IPS DF 19.7 (cell line): ENCODE results near the gene AGXT.

ENCODE experiments used
- DNase-seq: peaks from one replicate; pipeline ENCODE4 v3.0.0-alpha.2; 2013; ENCODE audit warnings: low read depth, low spot score

The AGXT gene

GRCh38 chr2:240868286-240869108, at the start of gene AGXT:
AGXT (plus strand) TSS chr2:240868824; CDS start chr2:240868866, 42 bp downstream.
- no peak for DNase-seq

GRCh38 chr2:240819126-240819857, 49.3 kb upstream of the AGXT start:
- DNase-seq, result no peak

GRCh38 chr2:240819858-240820606, 48.6 kb upstream of the AGXT start, which contains the start of gene KIF1A:
KIF1A (minus strand) TSS chr2:240820219; CDS start chr2:240797752, 22,467 bp downstream.
- no peak for DNase-seq

GRCh38 chr2:240820607-240821428, 47.8 kb upstream of the AGXT start:
- no peak for DNase-seq

GRCh38 chr2:240821429-240821778, 47.2 kb upstream of the AGXT start:
- no peak for DNase-seq

GRCh38 chr2:240822280-240822847, 46.3 kb upstream of the AGXT start:
- DNase-seq, result no peak

GRCh38 chr2:240823449-240824336, 44.9 kb upstream of the AGXT start:
- no peak for DNase-seq

- DNase-seq, result no peak
Observed at GRCh38 chr2:240825476-240825875, 43.1 kb upstream of the AGXT start.

- DNase-seq, result no peak
Observed at GRCh38 chr2:240831594-240832204, 36.9 kb upstream of the AGXT start.

- DNase-seq, result peak; percentile 45
Observed at GRCh38 chr2:240832205-240832727, 36.4 kb upstream of the AGXT start.

GRCh38 chr2:240832921-240833494, 35.6 kb upstream of the AGXT start:
- no peak for DNase-seq

GRCh38 chr2:240833724-240834285, 34.8 kb upstream of the AGXT start:
- no peak for DNase-seq

GRCh38 chr2:240834377-240834975, 34.1 kb upstream of the AGXT start:
- DNase-seq, result no peak

- DNase-seq, result no peak
Observed at GRCh38 chr2:240835528-240835927, 33.1 kb upstream of the AGXT start.

GRCh38 chr2:240836781-240837467, 31.7 kb upstream of the AGXT start:
- DNase-seq, result no peak

- no peak for DNase-seq
Observed at GRCh38 chr2:240837621-240838020, 31.0 kb upstream of the AGXT start.
